AG08396 (cell line): ENCODE data around the gene IDUA.

Experiments
- DNase-seq: peaks from one replicate; pipeline ENCODE4 v3.0.0; 2012; ENCODE audit warnings: low spot score, mixed read lengths

The IDUA gene

GRCh38 chr4:956531-957230 lies 30.2 kb upstream of the IDUA start:
- no peak for DNase-seq

GRCh38 chr4:957231-957580 lies 29.6 kb upstream of the IDUA start:
- DNase-seq: no peak

- no peak for DNase-seq
Measured at GRCh38 chr4:957581-958313, 29.1 kb upstream of the IDUA start.

- no peak for DNase-seq
Measured at GRCh38 chr4:958314-958665, 28.6 kb upstream of the IDUA start.

GRCh38 chr4:958696-959337 lies 28.0 kb upstream of the IDUA start:
- DNase-seq: no peak

- DNase-seq: no peak
Measured at GRCh38 chr4:959338-960139, 27.3 kb upstream of the IDUA start.

GRCh38 chr4:960140-960635 lies 26.7 kb upstream of the IDUA start:
- DNase-seq: no peak

GRCh38 chr4:960636-961350 lies 26.1 kb upstream of the IDUA start:
- DNase-seq: no peak

- no peak for DNase-seq
Measured at GRCh38 chr4:961351-962230, 25.3 kb upstream of the IDUA start.

- no peak for DNase-seq
Measured at GRCh38 chr4:962231-963208, 24.3 kb upstream of the IDUA start.

GRCh38 chr4:963276-964225 lies 23.3 kb upstream of the IDUA start:
- no peak for DNase-seq

- DNase-seq: no peak
Measured at GRCh38 chr4:964346-965025, 22.4 kb upstream of the IDUA start.

- DNase-seq: no peak
Measured at GRCh38 chr4:965048-965765, 21.6 kb upstream of the IDUA start.

GRCh38 chr4:965766-966134 lies 21.1 kb upstream of the IDUA start:
- DNase-seq: no peak

GRCh38 chr4:966266-967112 lies 20.4 kb upstream of the IDUA start:
- DNase-seq: no peak
